Liver (tissue), 9 donors: ENCODE results near the gene EIF1AD. TPM values are rescaled to one million over a fixed set of nuclear protein-coding genes. Genes with fewer than 3 reads are reported as not detected.

Experiments
- DNase-seq: peaks from one replicate; pipeline ENCODE4 v3.0.0-alpha.2; 2017; ENCODE audit warnings: low spot score
- H3K27ac ChIP-seq, 2 donors: one replicate each; pipeline ENCODE4 v1.7.0; 2013; ENCODE audit warnings: inconsistent platforms in 2 of 2, low read length in 2 of 2, control low read depth in 1 of 2, low read depth in 1 of 2, mild to moderate bottlenecking in 1 of 2
- H3K27me3 ChIP-seq, 4 donors: one replicate each; pipeline versions ENCODE4 v1.6.1 to v1.7.0; 2013; ENCODE audit warnings: low read length in 3 of 4, inconsistent platforms in 1 of 4, mild to moderate bottlenecking in 1 of 4, moderate library complexity in 1 of 4; ENCODE audit not compliant: control insufficient read depth in 4 of 4, insufficient read depth in 4 of 4
- H3K36me3 ChIP-seq, 4 donors: one replicate each; pipeline versions ENCODE4 v1.6.1 to v1.7.0; 2013; ENCODE audit warnings: low read length in 3 of 4, mild to moderate bottlenecking in 3 of 4, low read depth in 1 of 4, moderate library complexity in 1 of 4; ENCODE audit not compliant: control insufficient read depth in 4 of 4, insufficient read depth in 3 of 4
- H3K4me1 ChIP-seq, 4 donors: one replicate each; pipeline versions ENCODE4 v1.6.1 to v1.7.0; 2013; ENCODE audit warnings: low read length in 3 of 4, mild to moderate bottlenecking in 3 of 4, moderate library complexity in 1 of 4; ENCODE audit not compliant: control insufficient read depth in 4 of 4, insufficient read depth in 4 of 4
- H3K4me3 ChIP-seq, 3 donors: one replicate each; pipeline versions ENCODE4 v1.6.1 to v1.7.0; 2013; ENCODE audit warnings: low read length in 3 of 3, control low read depth in 1 of 3, low read depth in 1 of 3, mild to moderate bottlenecking in 1 of 3
- H3K9ac ChIP-seq, 2 donors: one replicate each; pipeline ENCODE4 v1.7.0; 2013; ENCODE audit warnings: low read length in 2 of 2, mild to moderate bottlenecking in 2 of 2, moderate library complexity in 2 of 2, control low read depth in 1 of 2, low read depth in 1 of 2
- H3K9me3 ChIP-seq, 4 donors: one replicate each; pipeline versions ENCODE4 v1.6.1 to v1.7.0; 2013; ENCODE audit warnings: low read length in 3 of 4; ENCODE audit not compliant: control insufficient read depth in 4 of 4
- ATF3 ChIP-seq: IDR thresholded peaks from 2 replicates; pipeline ENCODE4 v1.6.1; 2016; ENCODE audit warnings: antibody characterized with exemption
- EGR1 ChIP-seq, 2 donors: IDR thresholded peaks; 2 replicates each; pipeline ENCODE4 v1.6.1; 2016 to 2018; ENCODE audit warnings: antibody characterized with exemption in 2 of 2, low read depth in 2 of 2
- FOXA1 ChIP-seq: IDR thresholded peaks from 2 replicates; pipeline ENCODE4 v1.6.1; 2016; ENCODE audit warnings: antibody characterized with exemption
- GABPA ChIP-seq, 2 donors: IDR thresholded peaks in 1 of 2; conservative IDR thresholded peaks in 1 of 2; 2 replicates each; pipeline ENCODE4 v1.6.1; 2016; ENCODE audit warnings: antibody characterized with exemption in 2 of 2, mild to moderate bottlenecking in 1 of 2, moderate library complexity in 1 of 2
- HNF4A ChIP-seq, 2 donors: conservative IDR thresholded peaks; 2 replicates each; pipeline ENCODE4 v1.6.1; 2016; ENCODE audit warnings: antibody characterized with exemption in 2 of 2, mild to moderate bottlenecking in 2 of 2
- HNF4G ChIP-seq: IDR thresholded peaks from 2 replicates; pipeline ENCODE4 v1.6.1; 2016; ENCODE audit warnings: antibody characterized with exemption
- JUND ChIP-seq, 2 donors: IDR thresholded peaks; 2 replicates each; pipeline ENCODE4 v1.6.1; 2016; ENCODE audit warnings: antibody characterized with exemption in 2 of 2
- NR2F2 ChIP-seq: IDR thresholded peaks from 2 replicates; pipeline ENCODE4 v1.6.1; 2016; ENCODE audit warnings: antibody characterized with exemption
- REST ChIP-seq: IDR thresholded peaks from 2 replicates; pipeline ENCODE4 v1.6.1; 2016; ENCODE audit warnings: antibody characterized with exemption, mild to moderate bottlenecking
- SP1 ChIP-seq: IDR thresholded peaks from 2 replicates; pipeline ENCODE4 v1.6.1; 2018; ENCODE audit warnings: antibody characterized with exemption, mild to moderate bottlenecking
- TAF1 ChIP-seq: conservative IDR thresholded peaks from 2 replicates; pipeline ENCODE4 v1.6.1; 2016; ENCODE audit warnings: antibody characterized with exemption, mild to moderate bottlenecking
- YY1 ChIP-seq: IDR thresholded peaks from 2 replicates; pipeline ENCODE4 v1.6.1; 2016; ENCODE audit warnings: antibody characterized with exemption, mild to moderate bottlenecking
- ZBTB33 ChIP-seq: IDR thresholded peaks from 2 replicates; pipeline ENCODE4 v1.6.1; 2016; ENCODE audit warnings: antibody characterized with exemption
- WGBS: extraction: QIAGEN DNeasy Blood & Tissue Kit; methylation state at CpG from one replicate; pipeline ENCODE4 v1.1.7; 2013; 5-methylcytosine and 5-hydroxymethylcytosine counted together
- polyA plus RNA-seq, 2 donors: library from polyadenylated mRNA; stranded (reverse) in 1 of 2; unstranded in 1 of 2; fragments of 200-250 nt in 1 of 2; fragments of >200 nt in 1 of 2; fragmentation: Nextera tagmentation in 1 of 2; extraction: Ambion mirVana in 1 of 2; gene quantifications; one replicate each; pipeline versions ENCODE4 v1.2.1 to v1.2.3, GENCODE V29; 2013 to 2015
- total RNA-seq, 2 donors: library from RNA; depleted of rRNA; stranded (reverse); fragments of >200 nt; gene quantifications; one replicate each; pipeline ENCODE4 v1.2.3, GENCODE V29; 2014
- TF ChIP-seq, protein P1 (sequence below): IDR thresholded peaks from 2 replicates; pipeline ENCODE4 v1.6.1; 2016; ENCODE audit warnings: antibody characterized with exemption
- TF ChIP-seq, protein P2 (sequence below): fragments of 150-350 bp; IDR thresholded peaks from 2 replicates; pipeline ENCODE4 v1.5.1; 2017; ENCODE audit warnings: improper control_type of control experiment, low read depth, low read length; ENCODE audit not compliant: missing input control
- donor health status: healthy.
- donor health status: healthy.
- donor health status: healthy.
- donor health status: healthy.
- donor health status: healthy.

The EIF1AD gene
- total and polyA plus RNA-seq, 4 donors = 6.3 to 18.2 (median 14.2) TPM

DNA sequence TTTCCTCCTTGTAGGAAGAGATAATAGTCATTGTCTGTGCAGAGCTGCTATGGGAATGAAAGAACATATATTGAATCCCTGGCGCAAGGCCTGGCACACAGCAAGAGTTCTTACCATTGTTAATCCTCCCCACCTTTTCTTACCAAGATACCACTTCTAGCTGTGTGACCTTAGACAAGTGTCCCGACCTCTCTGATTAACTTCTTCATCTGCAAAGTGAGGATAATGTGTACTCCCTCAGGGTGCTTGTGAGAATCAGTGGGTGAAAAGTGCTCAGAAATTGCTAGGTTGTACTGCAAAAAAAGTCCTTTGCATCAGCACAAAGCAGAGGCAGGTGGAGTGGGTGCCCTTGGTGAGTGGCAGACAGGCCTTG is 6.1 kb upstream of the EIF1AD start:
- H3K4me3 ChIP-seq = no peak overlapping the region
- no peak overlapping the region for H3K27ac ChIP-seq
- no peak for DNase-seq
- TF ChIP-seq HNF4A (conservative IDR thresholded peaks at IDR 0.05) (no peak), FOXA1 (no peak), TAF1 (no peak), HNF4G (no peak), REST (no peak), GABPA (IDR thresholded peaks at IDR 0.05 in 1 of 2, conservative IDR thresholded peaks at IDR 0.05 in 1 of 2) (no peak)
- TF ChIP-seq, protein P1, sequence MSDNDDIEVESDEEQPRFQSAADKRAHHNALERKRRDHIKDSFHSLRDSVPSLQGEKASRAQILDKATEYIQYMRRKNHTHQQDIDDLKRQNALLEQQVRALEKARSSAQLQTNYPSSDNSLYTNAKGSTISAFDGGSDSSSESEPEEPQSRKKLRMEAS = no peak
- H3K9ac ChIP-seq = no peak overlapping the region
- peaks cover 4 to 10% (median 9%) of the 10 kb centered on the region in 4 donors for H3K4me1 ChIP-seq
- 86% methylated on average over 2 of the region's 2 CpGs for WGBS
- H3K9me3 ChIP-seq = no peaks in the 10 kb centered on the region
- H3K27me3 ChIP-seq = peaks cover 0 to 10% (median 0%) of the 10 kb centered on the region in 4 donors
- H3K36me3 ChIP-seq = peaks cover 0 to 8% (median 3%) of the 10 kb centered on the region in 4 donors

DNA sequence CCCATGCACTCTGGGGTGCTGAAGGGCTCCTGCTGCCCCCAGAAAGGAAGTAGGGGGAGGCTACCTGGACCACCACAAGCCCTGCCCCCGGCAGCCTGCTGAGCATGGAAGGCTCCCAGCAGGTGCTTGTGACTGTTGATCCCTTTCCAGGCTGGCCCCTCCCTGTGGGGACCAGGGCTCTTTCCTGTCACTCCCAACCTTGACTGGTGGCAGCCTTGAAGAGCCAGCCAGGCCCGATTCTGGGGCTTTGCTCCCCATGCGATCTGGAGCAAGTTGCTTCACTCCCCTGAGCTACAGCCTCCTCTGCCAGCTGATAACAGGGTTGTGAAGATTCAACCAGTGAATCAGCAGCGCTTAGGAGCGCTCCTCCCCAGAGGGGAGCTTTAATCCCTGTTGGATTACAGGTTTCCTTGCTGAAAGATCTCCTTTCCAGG is 5.3 kb upstream of the EIF1AD start:
- WGBS = 63% methylated on average over 5 of the region's 5 CpGs
- Histone ChIP-seq H3K27ac (no peak overlapping the region), H3K4me3 (no peak overlapping the region), H3K27me3 (peaks cover 0 to 5% (median 0%) of the 10 kb centered on the region in 4 donors), H3K9ac (no peak overlapping the region), H3K36me3 (peaks cover 0 to 8% (median 3%) of the 10 kb centered on the region in 4 donors), H3K4me1 (peaks cover 4 to 13% (median 12%) of the 10 kb centered on the region in 4 donors), H3K9me3 (no peaks in the 10 kb centered on the region)
- DNase-seq = no peak
- TF ChIP-seq EGR1 (IDR thresholded peaks at IDR 0.05; ENCODE audit: low read depth in 2 of 2) = no peak
- TF ChIP-seq SP1 = no peak
- TF ChIP-seq NR2F2 = no peak
- no peak for TF ChIP-seq YY1
- TF ChIP-seq, protein P1 = no peak
- TF ChIP-seq ZBTB33 = no peak

DNA sequence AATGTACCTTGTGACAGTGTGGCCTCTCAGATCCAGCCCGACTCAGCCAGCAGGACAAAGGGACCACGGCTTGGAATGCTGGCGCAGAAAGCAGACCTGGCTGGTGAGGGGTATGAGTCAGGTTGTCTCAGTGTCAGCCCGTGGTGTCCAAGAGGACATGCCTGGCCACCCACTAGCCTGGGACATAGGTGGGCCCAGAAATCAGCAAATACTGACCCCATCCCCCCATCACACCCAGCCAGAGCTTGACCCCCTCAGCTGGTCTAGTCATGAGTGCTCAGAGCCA is 4.9 kb upstream of the EIF1AD start:
- peaks cover 0 to 5% (median 0%) of the 10 kb centered on the region in 4 donors for H3K27me3 ChIP-seq
- no peak for TF ChIP-seq GABPA (IDR thresholded peaks at IDR 0.05 in 1 of 2, conservative IDR thresholded peaks at IDR 0.05 in 1 of 2)
- TF ChIP-seq NR2F2 = no peak
- TF ChIP-seq YY1 = no peak
- no peak for TF ChIP-seq JUND (IDR thresholded peaks at IDR 0.05)
- TF ChIP-seq, protein P2, sequence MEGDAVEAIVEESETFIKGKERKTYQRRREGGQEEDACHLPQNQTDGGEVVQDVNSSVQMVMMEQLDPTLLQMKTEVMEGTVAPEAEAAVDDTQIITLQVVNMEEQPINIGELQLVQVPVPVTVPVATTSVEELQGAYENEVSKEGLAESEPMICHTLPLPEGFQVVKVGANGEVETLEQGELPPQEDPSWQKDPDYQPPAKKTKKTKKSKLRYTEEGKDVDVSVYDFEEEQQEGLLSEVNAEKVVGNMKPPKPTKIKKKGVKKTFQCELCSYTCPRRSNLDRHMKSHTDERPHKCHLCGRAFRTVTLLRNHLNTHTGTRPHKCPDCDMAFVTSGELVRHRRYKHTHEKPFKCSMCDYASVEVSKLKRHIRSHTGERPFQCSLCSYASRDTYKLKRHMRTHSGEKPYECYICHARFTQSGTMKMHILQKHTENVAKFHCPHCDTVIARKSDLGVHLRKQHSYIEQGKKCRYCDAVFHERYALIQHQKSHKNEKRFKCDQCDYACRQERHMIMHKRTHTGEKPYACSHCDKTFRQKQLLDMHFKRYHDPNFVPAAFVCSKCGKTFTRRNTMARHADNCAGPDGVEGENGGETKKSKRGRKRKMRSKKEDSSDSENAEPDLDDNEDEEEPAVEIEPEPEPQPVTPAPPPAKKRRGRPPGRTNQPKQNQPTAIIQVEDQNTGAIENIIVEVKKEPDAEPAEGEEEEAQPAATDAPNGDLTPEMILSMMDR = no peak
- no peak for TF ChIP-seq SP1
- no peak for TF ChIP-seq HNF4A (conservative IDR thresholded peaks at IDR 0.05)
- TF ChIP-seq ATF3 = no peak
- no peak overlapping the region for H3K4me3 ChIP-seq
- DNase-seq = no peak
- peaks cover 0 to 8% (median 3%) of the 10 kb centered on the region in 4 donors for H3K36me3 ChIP-seq
- 86% methylated on average over 4 of the region's 4 CpGs for WGBS
- H3K9me3 ChIP-seq = no peaks in the 10 kb centered on the region
- no peak overlapping the region for H3K27ac ChIP-seq
- peaks cover 4 to 13% (median 12%) of the 10 kb centered on the region in 4 donors for H3K4me1 ChIP-seq
- no peak overlapping the region for H3K9ac ChIP-seq
